SJCRH30 (cell line): Measurements from ENCODE around the gene P2RX7. TPM values are rescaled to one million over a fixed set of nuclear protein-coding genes. Genes with fewer than 3 reads are reported as not detected.
"Not testable (repeated sequence)": the region's sequence is repeated elsewhere in the genome, so short reads cannot be mapped to it uniquely, and the experiment has no call there.

Source experiments
- DNase-seq, 2 experiments: peaks; one replicate each; pipeline ENCODE4 v3.0.0-alpha.2; 2015 to 2020
- H3K27ac ChIP-seq: fragments of 250-450 bp; sonication (Bioruptor Pico); 2 replicates; pipeline ENCODE4 v1.5.1; 2020; ENCODE audit warnings: mild to moderate bottlenecking, moderate library complexity
- H3K27me3 ChIP-seq: fragments of 250-450 bp; sonication (Bioruptor Pico); 2 replicates; pipeline ENCODE4 v1.5.1; 2020; ENCODE audit warnings: mild to moderate bottlenecking, moderate library complexity
- H3K36me3 ChIP-seq: fragments of 250-450 bp; sonication (Bioruptor Pico); 2 replicates; pipeline ENCODE4 v1.5.1; 2020; ENCODE audit warnings: mild to moderate bottlenecking, moderate library complexity
- H3K4me1 ChIP-seq: fragments of 250-450 bp; sonication (Bioruptor Pico); 2 replicates; pipeline ENCODE4 v1.5.1; 2020; ENCODE audit warnings: mild to moderate bottlenecking, moderate library complexity
- H3K4me3 ChIP-seq: fragments of 250-450 bp; sonication (Bioruptor Pico); 2 replicates; pipeline ENCODE4 v1.5.1; 2020; ENCODE audit warnings: mild to moderate bottlenecking, moderate library complexity
- H3K9me3 ChIP-seq: fragments of 250-450 bp; sonication (Bioruptor Pico); replicated peaks from 2 replicates; pipeline ENCODE4 v1.5.1; 2020; ENCODE audit warnings: mild to moderate bottlenecking, moderate library complexity
- total RNA-seq: library from RNA; depleted of rRNA; stranded (reverse); fragments of >200 nt; shearing (Covaris generic); gene quantifications from 2 replicates; pipeline ENCODE4 v1.2.3, GENCODE V29; 2014

P2RX7 gene
- total RNA-seq, 1 experiment from 2014 or later, result 2.5 TPM

DNA sequence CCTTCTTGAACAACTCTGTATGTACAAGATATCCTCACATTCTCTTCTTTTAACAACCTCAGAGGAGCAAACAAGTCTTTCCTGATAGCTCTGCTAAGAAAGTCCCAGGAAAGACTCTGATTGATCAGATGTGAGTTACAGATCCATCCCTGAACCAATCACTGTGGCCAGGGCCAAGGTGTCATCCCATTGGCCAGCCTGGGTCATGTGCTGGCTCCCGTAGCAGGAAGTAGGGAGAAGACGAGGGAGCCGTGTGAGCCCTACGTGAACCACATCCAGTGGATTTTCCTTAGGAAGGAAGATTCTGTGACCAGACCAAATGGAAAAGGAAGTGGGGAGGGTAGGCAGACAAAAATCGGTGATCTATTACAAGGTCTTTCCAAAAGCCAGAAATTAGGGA lies 5.6 kb downstream of the P2RX7 start:
- Histone ChIP-seq H3K4me3 (peak overlapping the region; percentile 40), H3K36me3 (no peaks in the 10 kb centered on the region; the same call in 1 of the 2 replicates), H3K9me3 (no peaks in the 10 kb centered on the region), H3K4me1 (peaks cover 6% of the 10 kb centered on the region; the same call in 1 of the 2 replicates), H3K27ac (no peak overlapping the region), H3K27me3 (no peaks in the 10 kb centered on the region)
- peak; percentile 42 to 67 for DNase-seq

- no peak overlapping the region for H3K4me3 ChIP-seq
- no peaks in the 10 kb centered on the region for H3K9me3 ChIP-seq
- H3K27ac ChIP-seq, result no peak overlapping the region
- no peaks in the 10 kb centered on the region for H3K4me1 ChIP-seq
- H3K36me3 ChIP-seq, result no peaks in the 10 kb centered on the region; the same call in 1 of the 2 replicates
- H3K27me3 ChIP-seq, result no peaks in the 10 kb centered on the region
- peak; percentile 14 to 25 for DNase-seq
Observed at GRCh38 chr12:121139286-121139685, 6.6 kb downstream of the P2RX7 start.

GRCh38 chr12:121142171-121142950 lies 9.7 kb downstream of the P2RX7 start:
- H3K27me3 ChIP-seq, result no peaks in the 10 kb centered on the region
- no peak for DNase-seq

GRCh38 chr12:121144416-121144914 lies 11.8 kb downstream of the P2RX7 start:
- H3K4me3 ChIP-seq, result no peak overlapping the region
- no peaks in the 10 kb centered on the region for H3K27me3 ChIP-seq
- H3K36me3 ChIP-seq, result no peaks in the 10 kb centered on the region
- 0 out of 2 replicates have a peak, but pooled peaks cover 3% of the 10 kb centered on the region for H3K9me3 ChIP-seq
- H3K4me1 ChIP-seq, result no peaks in the 10 kb centered on the region
- no peak for DNase-seq
- H3K27ac ChIP-seq, result no peak overlapping the region

More at GRCh38 chr12:121142171-121142950, 9.7 kb downstream of the P2RX7 start:
- no peaks in the 10 kb centered on the region; the same call in 1 of the 2 replicates for H3K36me3 ChIP-seq
- H3K4me1 ChIP-seq, result no peaks in the 10 kb centered on the region
- H3K4me3 ChIP-seq, result no peak overlapping the region
- no peak overlapping the region for H3K27ac ChIP-seq
- H3K9me3 ChIP-seq, result 0 out of 2 replicates have a peak, but pooled peaks cover 3% of the 10 kb centered on the region

DNA sequence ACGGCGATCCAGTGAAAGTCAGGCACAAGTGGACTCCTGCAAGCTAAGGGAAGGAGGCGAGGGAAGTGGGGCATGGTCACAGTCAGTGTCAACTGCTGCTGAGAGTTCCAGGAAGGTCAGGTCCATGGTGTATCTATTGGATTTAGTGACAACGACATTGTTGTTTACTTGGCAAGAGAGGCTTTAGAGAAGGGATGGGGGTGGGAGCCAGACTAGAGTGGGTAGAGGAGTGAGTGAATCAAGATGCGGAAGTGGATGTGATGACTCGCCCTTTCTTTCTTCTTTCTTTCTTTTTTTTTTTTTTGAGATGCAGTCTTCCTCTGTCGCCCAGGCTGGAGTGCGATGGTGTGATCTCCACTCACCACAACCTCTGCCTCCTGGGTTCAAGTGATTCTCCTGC lies 12.5 kb downstream of the P2RX7 start:
- 0 out of 2 replicates have a peak, but pooled peaks cover 3% of the 10 kb centered on the region for H3K9me3 ChIP-seq
- H3K4me3 ChIP-seq, result no peak overlapping the region
- no peaks in the 10 kb centered on the region for H3K27me3 ChIP-seq
- DNase-seq, result no peak
- H3K4me1 ChIP-seq, result no peaks in the 10 kb centered on the region
- H3K36me3 ChIP-seq, result no peaks in the 10 kb centered on the region
- no peak overlapping the region for H3K27ac ChIP-seq

- H3K9me3 ChIP-seq, H3K27ac ChIP-seq, H3K4me1 ChIP-seq, H3K36me3 ChIP-seq, H3K27me3 ChIP-seq, H3K4me3 ChIP-seq, DNase-seq: not testable (repeated sequence)
Observed at GRCh38 chr12:121149289-121149688, 16.6 kb downstream of the P2RX7 start.

DNA sequence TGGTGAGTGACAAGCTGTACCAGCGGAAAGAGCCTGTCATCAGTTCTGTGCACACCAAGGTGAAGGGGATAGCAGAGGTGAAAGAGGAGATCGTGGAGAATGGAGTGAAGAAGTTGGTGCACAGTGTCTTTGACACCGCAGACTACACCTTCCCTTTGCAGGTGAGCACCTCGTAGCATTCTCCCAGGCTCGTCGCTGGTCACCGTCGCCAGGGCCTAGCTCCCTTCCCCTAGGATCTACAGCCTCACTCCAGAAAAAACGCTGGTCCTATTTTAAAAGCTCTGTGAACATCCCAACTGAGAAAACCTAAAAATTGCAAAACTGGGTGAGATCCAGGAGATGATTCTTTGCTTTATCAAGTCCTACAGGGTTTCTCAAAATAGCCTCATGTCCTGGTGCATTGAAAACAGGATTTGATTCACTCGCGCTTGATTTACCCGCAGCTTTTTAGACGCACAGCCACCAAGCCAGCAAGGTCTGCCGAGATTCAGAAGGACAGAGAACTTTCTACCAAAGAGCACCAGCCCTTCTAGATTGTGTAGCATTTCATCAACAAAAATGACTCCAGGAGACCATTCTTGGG lies 22.2 kb downstream of the P2RX7 start:
- Histone ChIP-seq H3K36me3 (no peaks in the 10 kb centered on the region), H3K27me3 (no peaks in the 10 kb centered on the region), H3K9me3 (no peaks in the 10 kb centered on the region; the same call in 1 of the 2 replicates), H3K27ac (no peak overlapping the region), H3K4me3 (no peak overlapping the region), H3K4me1 (0 out of 2 replicates have a peak, but pooled peaks cover 3% of the 10 kb centered on the region)
- DNase-seq, result no peak

DNA sequence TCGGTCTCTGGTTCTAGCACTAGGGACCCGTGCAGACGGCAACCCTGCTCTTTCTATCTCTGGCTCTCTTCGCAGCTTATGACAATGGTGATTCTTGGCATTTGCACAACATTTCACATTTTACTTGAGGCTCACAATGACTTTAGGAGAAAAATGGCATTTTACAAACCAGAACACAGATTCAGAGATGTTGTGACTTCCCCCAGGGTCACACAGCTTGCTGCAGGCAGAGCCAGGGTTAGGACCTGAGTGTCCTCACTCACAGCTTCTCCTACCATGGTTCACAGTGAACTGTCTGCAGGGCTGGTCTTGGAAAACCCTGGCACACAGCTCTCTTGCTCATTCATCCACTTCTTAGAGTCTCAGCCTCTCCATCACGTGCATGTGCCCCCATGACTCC lies 23.7 kb downstream of the P2RX7 start:
- no peak for DNase-seq
- no peak overlapping the region for H3K27ac ChIP-seq
- no peaks in the 10 kb centered on the region for H3K36me3 ChIP-seq
- no peaks in the 10 kb centered on the region; the same call in 1 of the 2 replicates for H3K9me3 ChIP-seq
- H3K27me3 ChIP-seq, result no peaks in the 10 kb centered on the region
- no peak overlapping the region for H3K4me3 ChIP-seq
- 0 out of 2 replicates have a peak, but pooled peaks cover 3% of the 10 kb centered on the region for H3K4me1 ChIP-seq

- H3K27me3 ChIP-seq, result no peaks in the 10 kb centered on the region
Observed at GRCh38 chr12:121158085-121158484, 25.4 kb downstream of the P2RX7 start.

GRCh38 chr12:121158728-121159351 lies 26.2 kb downstream of the P2RX7 start:
- not testable (repeated sequence) for DNase-seq, H3K27me3 ChIP-seq, H3K4me3 ChIP-seq, H3K27ac ChIP-seq, H3K36me3 ChIP-seq, H3K4me1 ChIP-seq, H3K9me3 ChIP-seq

More at GRCh38 chr12:121158085-121158484, 25.4 kb downstream of the P2RX7 start:
- H3K9me3 ChIP-seq, result no peaks in the 10 kb centered on the region; the same call in 1 of the 2 replicates
- H3K36me3 ChIP-seq, result no peaks in the 10 kb centered on the region
- no peak overlapping the region for H3K4me3 ChIP-seq
- H3K4me1 ChIP-seq, result 0 out of 2 replicates have a peak, but pooled peaks cover 3% of the 10 kb centered on the region
- no peak for DNase-seq
- no peak overlapping the region for H3K27ac ChIP-seq

DNA sequence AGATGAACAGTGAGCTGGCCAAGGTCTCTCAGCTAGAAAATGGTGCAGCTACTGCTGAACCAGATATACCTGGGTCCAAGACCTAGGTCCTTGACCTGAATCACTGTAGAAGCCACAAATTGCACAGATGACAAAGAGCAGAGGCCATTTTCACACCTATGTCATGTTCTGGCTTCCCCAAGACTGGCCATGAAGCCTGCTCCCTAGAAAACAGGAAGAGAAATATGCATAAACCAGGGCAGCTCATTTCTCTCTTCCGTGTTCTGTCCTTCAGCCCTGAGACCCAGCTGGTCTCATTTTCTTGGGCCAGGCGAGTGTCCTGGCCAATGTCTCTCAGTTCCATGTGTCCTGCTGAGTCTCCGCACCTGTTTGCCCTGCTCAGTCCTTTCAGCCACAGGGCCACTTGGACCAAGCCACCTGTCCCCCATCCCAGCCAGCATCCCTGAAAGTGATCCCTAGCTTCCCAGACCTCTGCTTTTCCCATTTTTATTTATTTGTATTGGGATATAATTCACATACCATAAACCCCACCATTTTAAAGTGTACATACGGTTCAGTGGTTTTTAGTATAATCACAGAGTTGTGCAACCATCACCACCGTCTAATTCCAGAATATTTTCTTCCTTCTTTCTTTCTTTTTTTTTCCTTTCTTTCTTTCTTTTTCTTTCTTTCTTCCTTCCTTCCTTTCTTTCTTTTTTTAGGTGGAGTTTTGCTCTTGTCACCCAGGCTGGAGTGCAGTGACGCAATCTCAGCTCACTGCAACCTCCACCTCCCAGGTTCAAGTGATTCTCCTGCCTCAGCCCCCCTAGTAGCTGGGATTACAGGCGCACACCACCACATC lies 27.0 kb downstream of the P2RX7 start:
- Histone ChIP-seq H3K4me3 (no peak overlapping the region), H3K9me3 (no peaks in the 10 kb centered on the region; the same call in 1 of the 2 replicates), H3K27me3 (no peaks in the 10 kb centered on the region), H3K36me3 (no peaks in the 10 kb centered on the region), H3K4me1 (0 out of 2 replicates have a peak, but pooled peaks cover 3% of the 10 kb centered on the region), H3K27ac (no peak overlapping the region)
- peak; percentile 17 to 50 for DNase-seq

DNA sequence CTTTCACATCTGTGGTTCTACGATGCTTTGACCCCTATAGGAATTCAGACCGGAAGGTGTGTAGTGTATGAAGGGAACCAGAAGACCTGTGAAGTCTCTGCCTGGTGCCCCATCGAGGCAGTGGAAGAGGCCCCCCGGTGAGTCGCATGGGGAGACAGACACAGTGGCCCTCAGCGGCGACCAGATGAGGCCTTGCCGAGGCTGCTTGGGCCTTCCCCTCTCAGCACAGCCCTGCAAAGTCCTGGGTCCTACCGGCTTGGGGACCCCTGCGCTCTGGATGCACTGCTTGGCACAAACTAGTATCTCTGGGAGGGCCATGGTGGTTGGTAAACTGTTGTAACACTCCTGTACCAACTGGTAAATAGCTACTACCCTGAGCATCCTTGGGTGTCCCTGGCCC lies 29.7 kb downstream of the P2RX7 start:
- no peak for DNase-seq
- no peak overlapping the region for H3K4me3 ChIP-seq
- 0 out of 2 replicates have a peak, but pooled peaks cover 3% of the 10 kb centered on the region for H3K4me1 ChIP-seq
- H3K27ac ChIP-seq, result no peak overlapping the region
- H3K36me3 ChIP-seq, result no peaks in the 10 kb centered on the region
- H3K9me3 ChIP-seq, result no peaks in the 10 kb centered on the region; the same call in 1 of the 2 replicates
- no peaks in the 10 kb centered on the region for H3K27me3 ChIP-seq

GRCh38 chr12:121162985-121163384 lies 30.3 kb downstream of the P2RX7 start:
- H3K9me3 ChIP-seq, result no peaks in the 10 kb centered on the region; the same call in 1 of the 2 replicates
- H3K27me3 ChIP-seq, result no peaks in the 10 kb centered on the region
- no peak overlapping the region for H3K4me3 ChIP-seq
- no peak overlapping the region for H3K27ac ChIP-seq
- DNase-seq, result no peak
- no peaks in the 10 kb centered on the region for H3K36me3 ChIP-seq
- 0 out of 2 replicates have a peak, but pooled peaks cover 3% of the 10 kb centered on the region for H3K4me1 ChIP-seq

GRCh38 chr12:121164839-121165238 lies 32.2 kb downstream of the P2RX7 start:
- H3K4me1 ChIP-seq, H3K9me3 ChIP-seq, H3K27ac ChIP-seq, H3K27me3 ChIP-seq, DNase-seq, H3K36me3 ChIP-seq, H3K4me3 ChIP-seq: not testable (repeated sequence)
